Measurements from ENCODE around the gene TMEM184A. TPM values are rescaled to one million over a fixed set of nuclear protein-coding genes. Genes with fewer than 3 reads are reported as not detected.

TMEM184A gene
- total and polyA plus RNA-seq, 11 donors: 0.19 to 0.99 (median 0.47) TPM

GRCh38 chr7:1501487-1502270, 54.3 kb downstream of the TMEM184A start:
- intact Hi-C loops (cut with DNase I): loop anchor here in 2 of 10 donors (10.0 kb wide), 1 partner anchor 53 kb away; the partner anchor contains the start of gene TMEM184A (in 2 of the 2)
- TF ChIP-seq CTCF (IDR thresholded peaks at IDR 0.05) (no peak), POLR2A (IDR thresholded peaks at IDR 0.05) (no peak)
- peaks cover 0 to 62% (median 59%) of the 10 kb centered on the region in 9 donors for H3K36me3 ChIP-seq
- H3K4me3 ChIP-seq: no peak overlapping the region
- H3K27me3 ChIP-seq: no peaks in the 10 kb centered on the region
- peaks cover 5 to 35% (median 21%) of the 10 kb centered on the region in 12 donors for H3K4me1 ChIP-seq
- no peaks in the 10 kb centered on the region for H3K9me3 ChIP-seq
- DNase-seq (peak in 1 of 5 donors; percentile 58), ATAC-seq (no peak)
- 87 to 96% (median 91%) methylated on average over 17 to 21 of the region's 21 CpGs for WGBS, 4 donors
- no peak overlapping the region for H3K27ac ChIP-seq

DNA sequence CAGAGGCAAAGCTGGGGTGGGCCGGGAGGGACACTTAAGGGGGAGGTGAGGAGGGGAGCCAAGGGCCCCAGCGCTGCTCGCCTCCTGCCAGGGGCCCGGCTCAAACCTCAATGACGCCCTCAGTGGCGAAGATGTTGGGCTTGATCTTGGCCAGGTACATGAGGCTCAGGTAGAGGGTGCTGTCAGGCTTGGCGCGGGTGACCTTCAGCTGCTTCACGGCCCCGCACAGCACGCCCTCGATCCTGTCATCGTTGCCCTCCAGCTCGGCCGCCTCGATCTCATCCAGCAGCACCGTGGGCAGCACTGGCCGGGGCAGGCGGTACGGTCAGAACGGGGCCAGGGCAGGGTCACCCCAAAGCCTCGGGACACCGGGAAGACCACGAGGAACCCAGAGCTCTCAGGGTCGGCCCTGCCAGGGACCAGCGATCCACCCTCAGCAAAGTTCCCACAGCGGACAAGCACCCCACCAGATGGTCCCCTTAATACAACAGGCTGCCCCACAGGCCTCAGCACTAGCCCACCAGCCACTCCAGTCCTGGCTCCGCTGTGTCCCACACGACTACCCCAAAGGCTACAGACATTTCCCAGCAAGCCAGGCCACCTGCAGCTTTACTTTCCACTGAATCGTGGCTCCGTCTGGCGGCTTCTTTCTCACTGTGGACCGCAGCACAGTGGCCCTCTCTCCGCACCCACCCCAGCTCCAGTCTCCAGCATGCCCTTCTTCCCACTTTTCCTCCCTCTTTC, 55.8 kb downstream of the TMEM184A start:
- H3K27ac ChIP-seq: no peak overlapping the region
- H3K9me3 ChIP-seq: no peaks in the 10 kb centered on the region
- intact Hi-C loops (cut with DNase I): loop anchor here in 2 of 10 donors (10.0 kb wide), 1 partner anchor 55 kb away; the partner anchor contains the start of gene TMEM184A (in 2 of the 2)
- H3K36me3 ChIP-seq: peaks cover 2 to 76% (median 71%) of the 10 kb centered on the region in 9 donors
- ATAC-seq (no peak), DNase-seq (no peak)
- no peak for TF ChIP-seq CTCF (IDR thresholded peaks at IDR 0.05)
- TF ChIP-seq POLR2A (IDR thresholded peaks at IDR 0.05): no peak
- 93 to 97% (median 95%) methylated on average over 28 to 34 of the region's 34 CpGs for WGBS, 4 donors
- peaks cover 5 to 31% (median 21%) of the 10 kb centered on the region in 12 donors for H3K4me1 ChIP-seq
- no peaks in the 10 kb centered on the region for H3K27me3 ChIP-seq
- H3K4me3 ChIP-seq: no peak overlapping the region

DNA sequence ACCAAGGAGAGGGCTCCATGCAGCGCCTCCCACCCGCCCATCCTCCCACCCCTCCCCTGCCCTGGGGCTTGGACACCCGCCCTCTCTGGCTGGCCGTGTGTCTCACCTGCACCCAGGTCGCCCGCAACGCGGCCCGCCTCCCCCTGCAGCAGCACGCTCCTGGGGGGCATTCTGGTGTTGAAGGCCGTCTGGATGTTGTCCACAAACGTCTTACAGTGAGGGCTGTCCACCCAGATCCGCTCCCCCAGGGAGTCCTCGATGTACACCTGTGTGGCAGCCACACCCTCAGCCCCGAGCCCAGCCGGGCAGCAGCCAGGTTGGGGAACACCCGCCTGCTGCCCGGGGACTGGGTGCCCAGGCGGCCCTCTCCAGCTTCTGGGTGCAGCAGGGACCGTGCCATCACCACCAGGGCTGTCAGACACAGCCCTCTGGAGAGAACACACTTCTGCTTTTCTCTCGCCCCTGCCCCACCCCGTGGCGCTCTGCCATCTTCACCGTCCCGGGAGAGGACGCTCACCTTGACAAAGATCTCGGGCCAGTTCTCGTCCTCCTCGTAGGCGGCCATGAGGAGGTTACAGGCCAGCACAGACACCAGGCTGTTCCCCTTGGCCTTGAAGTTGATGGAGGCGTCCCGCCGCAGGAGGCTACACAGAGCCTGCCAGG, 56.5 kb downstream of the TMEM184A start:
- no peaks in the 10 kb centered on the region for H3K27me3 ChIP-seq
- DNase-seq (no peak), ATAC-seq (no peak)
- intact Hi-C loops (cut with DNase I): loop anchor here in 2 of 10 donors (10.0 kb wide), 1 partner anchor 55 kb away; the partner anchor contains the start of gene TMEM184A (in 2 of the 2)
- no peak overlapping the region for H3K27ac ChIP-seq
- WGBS, 4 donors: 92 to 95% (median 93%) methylated on average over 25 to 33 of the region's 33 CpGs
- H3K4me1 ChIP-seq: peaks cover 5 to 27% (median 17%) of the 10 kb centered on the region in 12 donors
- H3K36me3 ChIP-seq: peaks cover 3 to 84% (median 77%) of the 10 kb centered on the region in 9 donors
- no peak overlapping the region for H3K4me3 ChIP-seq
- TF ChIP-seq CTCF (IDR thresholded peaks at IDR 0.05) (no peak), POLR2A (IDR thresholded peaks at IDR 0.05) (no peak)
- no peaks in the 10 kb centered on the region for H3K9me3 ChIP-seq

All from heart left ventricle (tissue), 16 donors.